GM18505 (cell line): Measurements from ENCODE around the gene GFI1.
A peak's percentile ranks its signal among the peaks of the same experiment; 100 is the strongest.
"Not testable (repeated sequence)": the region's sequence is repeated elsewhere in the genome, so short reads cannot be mapped to it uniquely, and the experiment has no call there.

ENCODE experiments used
- ATAC-seq: cut with Tn5 transposase; IDR thresholded peaks from one replicate; pipeline ENCODE4 v1.9.1; 2021; ENCODE audit not compliant: unreplicated experiment
- POLR2A ChIP-seq: IDR thresholded peaks from 4 replicates; pipeline ENCODE4 v1.6.1; 2011; ENCODE audit warnings: borderline replicate concordance; ENCODE audit not compliant: insufficient read depth, insufficient read length; ENCODE audit errors: extremely low read depth

Gene GFI1

GRCh38 chr1:92486251-92487077, at the start of gene GFI1:
Gene GFI1 (minus strand): TSS chr1:92486925. CDS start chr1:92483487, 3,438 bp downstream.
- ATAC-seq, result peak; percentile 14
- peak; percentile 61 for TF ChIP-seq POLR2A

GRCh38 chr1:92532371-92532770, 45.6 kb upstream of the GFI1 start:
- ATAC-seq, result not testable (repeated sequence)

DNA sequence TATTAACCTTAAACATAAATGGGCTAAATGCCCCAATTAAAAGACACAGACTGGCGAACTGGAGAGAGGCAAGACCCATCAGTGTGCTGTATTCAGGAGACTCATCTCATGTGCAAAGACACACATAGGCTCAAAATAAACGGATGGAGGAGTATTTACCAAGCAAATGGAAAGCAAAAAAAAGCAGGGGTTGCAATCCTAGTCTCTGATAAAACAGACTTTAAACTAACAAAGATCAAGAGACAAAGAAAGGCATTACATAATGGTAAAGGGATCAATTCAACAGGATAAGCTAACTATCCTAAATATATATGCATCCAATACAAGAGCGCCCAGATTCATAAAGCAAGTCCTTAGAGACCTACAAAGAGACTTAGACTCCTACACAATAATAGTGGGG, 45.2 kb upstream of the GFI1 start:
- ATAC-seq, result not testable (repeated sequence)

GRCh38 chr1:92527670-92528069, 40.9 kb upstream of the GFI1 start:
- ATAC-seq, result no peak
- no peak for TF ChIP-seq POLR2A

DNA sequence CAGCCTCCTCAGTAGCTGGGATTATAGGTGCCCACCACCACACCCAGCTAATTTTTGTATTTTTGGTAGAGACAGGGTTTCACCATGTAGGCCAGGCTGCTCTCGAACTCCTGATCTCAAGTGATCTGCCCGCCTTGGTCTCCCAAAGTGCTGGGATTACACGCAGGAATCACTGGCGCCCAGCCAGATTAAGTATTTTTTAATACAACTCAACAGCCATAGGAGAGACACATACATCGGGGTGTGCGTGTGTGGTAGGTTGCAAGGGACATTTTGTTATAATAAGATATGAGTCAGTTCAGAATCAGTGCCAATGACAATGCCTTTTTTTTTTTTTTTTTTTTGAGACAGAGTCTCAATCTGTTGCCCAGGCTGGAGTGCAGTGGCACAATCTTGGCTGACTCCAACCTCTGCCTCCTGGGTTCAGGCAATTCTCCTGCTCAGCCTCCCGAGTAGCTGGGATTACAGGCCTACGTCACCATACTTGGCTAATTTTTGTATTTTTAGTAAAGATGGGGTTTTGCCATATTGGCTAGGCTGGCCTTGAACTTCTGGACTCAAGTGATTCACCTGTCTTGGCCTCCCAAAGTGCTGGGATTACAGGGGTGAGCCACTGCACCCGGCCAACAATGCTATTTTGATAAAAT, 38.3 kb upstream of the GFI1 start:
- ATAC-seq, result not testable (repeated sequence)

GRCh38 chr1:92519043-92519442, 32.3 kb upstream of the GFI1 start:
- TF ChIP-seq POLR2A, result no peak
- no peak for ATAC-seq

GRCh38 chr1:92516574-92516973, 29.8 kb upstream of the GFI1 start:
- ATAC-seq, result no peak
- TF ChIP-seq POLR2A, result no peak

GRCh38 chr1:92515796-92516201, 29.1 kb upstream of the GFI1 start:
- no peak for TF ChIP-seq POLR2A
- no peak for ATAC-seq

GRCh38 chr1:92511541-92511940, 24.8 kb upstream of the GFI1 start:
- no peak for ATAC-seq
- no peak for TF ChIP-seq POLR2A

DNA sequence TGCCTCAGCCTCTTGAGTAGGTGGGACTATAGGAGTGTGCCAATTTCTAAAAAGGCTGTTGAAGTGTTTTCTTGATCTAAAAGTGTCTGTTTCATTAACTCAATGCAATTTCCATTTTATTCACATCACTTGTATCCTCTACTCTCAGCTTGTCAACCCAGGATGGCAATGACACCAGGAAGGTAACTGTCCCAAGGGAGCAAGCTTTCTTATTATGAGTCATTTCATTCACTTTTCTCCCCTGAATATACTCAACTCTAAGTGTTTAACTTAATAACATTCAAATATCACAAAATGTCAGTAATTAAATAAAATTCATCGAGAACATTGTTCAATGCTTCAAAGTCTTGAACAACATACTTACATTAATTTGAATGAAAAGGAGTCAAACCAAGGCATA, 22.9 kb upstream of the GFI1 start:
- ATAC-seq, result no peak

GRCh38 chr1:92505015-92505692, 18.4 kb upstream of the GFI1 start:
- no peak for ATAC-seq
- no peak for TF ChIP-seq POLR2A

More for the DNA sequence above, 22.9 kb upstream of the GFI1 start:
- no peak for TF ChIP-seq POLR2A

GRCh38 chr1:92504291-92505014, 17.7 kb upstream of the GFI1 start:
- no peak for ATAC-seq
- TF ChIP-seq POLR2A, result no peak

- TF ChIP-seq POLR2A, result no peak
- ATAC-seq, result no peak
Observed at GRCh38 chr1:92503926-92504285, 17.2 kb upstream of the GFI1 start.
